Measurements from ENCODE around the gene PPEF1. TPM values are rescaled to one million over a fixed set of nuclear protein-coding genes. Genes with fewer than 3 reads are reported as not detected.

Gene PPEF1
- total and polyA plus RNA-seq, 2 experiments from 2014 or later: 0.76 TPM; not detected in 1

GRCh38 chrX:18748499-18748898 is 41.1 kb downstream of the PPEF1 start:
- Mint-ChIP-seq H3K27ac (no peak overlapping the region), H3K9me3 (peaks cover 3% of the 10 kb centered on the region; the same call in 1 of the 3 replicates), H3K36me3 (ENCODE audit: low read depth) (no peaks in the 10 kb centered on the region; the same call in 2 of the 3 replicates), H3K4me3 (no peak overlapping the region), H3K27me3 (ENCODE audit: insufficient read depth, low read depth, poor library complexity) (no peaks in the 10 kb centered on the region), H3K4me1 (peaks cover 2% of the 10 kb centered on the region; the same call in 2 of the 3 replicates)
- H2AFZ ChIP-seq: no peak overlapping the region
- no peak for DNase-seq (ENCODE audit: low spot score)
- H3K4me2 ChIP-seq: no peak overlapping the region
- TF ChIP-seq, protein P1, sequence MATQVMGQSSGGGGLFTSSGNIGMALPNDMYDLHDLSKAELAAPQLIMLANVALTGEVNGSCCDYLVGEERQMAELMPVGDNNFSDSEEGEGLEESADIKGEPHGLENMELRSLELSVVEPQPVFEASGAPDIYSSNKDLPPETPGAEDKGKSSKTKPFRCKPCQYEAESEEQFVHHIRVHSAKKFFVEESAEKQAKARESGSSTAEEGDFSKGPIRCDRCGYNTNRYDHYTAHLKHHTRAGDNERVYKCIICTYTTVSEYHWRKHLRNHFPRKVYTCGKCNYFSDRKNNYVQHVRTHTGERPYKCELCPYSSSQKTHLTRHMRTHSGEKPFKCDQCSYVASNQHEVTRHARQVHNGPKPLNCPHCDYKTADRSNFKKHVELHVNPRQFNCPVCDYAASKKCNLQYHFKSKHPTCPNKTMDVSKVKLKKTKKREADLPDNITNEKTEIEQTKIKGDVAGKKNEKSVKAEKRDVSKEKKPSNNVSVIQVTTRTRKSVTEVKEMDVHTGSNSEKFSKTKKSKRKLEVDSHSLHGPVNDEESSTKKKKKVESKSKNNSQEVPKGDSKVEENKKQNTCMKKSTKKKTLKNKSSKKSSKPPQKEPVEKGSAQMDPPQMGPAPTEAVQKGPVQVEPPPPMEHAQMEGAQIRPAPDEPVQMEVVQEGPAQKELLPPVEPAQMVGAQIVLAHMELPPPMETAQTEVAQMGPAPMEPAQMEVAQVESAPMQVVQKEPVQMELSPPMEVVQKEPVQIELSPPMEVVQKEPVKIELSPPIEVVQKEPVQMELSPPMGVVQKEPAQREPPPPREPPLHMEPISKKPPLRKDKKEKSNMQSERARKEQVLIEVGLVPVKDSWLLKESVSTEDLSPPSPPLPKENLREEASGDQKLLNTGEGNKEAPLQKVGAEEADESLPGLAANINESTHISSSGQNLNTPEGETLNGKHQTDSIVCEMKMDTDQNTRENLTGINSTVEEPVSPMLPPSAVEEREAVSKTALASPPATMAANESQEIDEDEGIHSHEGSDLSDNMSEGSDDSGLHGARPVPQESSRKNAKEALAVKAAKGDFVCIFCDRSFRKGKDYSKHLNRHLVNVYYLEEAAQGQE (IDR thresholded peaks at IDR 0.05; ENCODE audit: unreplicated experiment): no peak
- TF ChIP-seq CREB1 (CRISPR knock-in tag; IDR thresholded peaks at IDR 0.05; ENCODE audit: low read depth) (no peak), POLR2AphosphoS5 (IDR thresholded peaks at IDR 0.05; ENCODE audit: low read depth) (no peak), ZNF331 (CRISPR knock-in tag; IDR thresholded peaks at IDR 0.05; ENCODE audit: low read depth) (no peak), EZH2phosphoT487 (IDR thresholded peaks at IDR 0.05; ENCODE audit: unreplicated experiment) (no peak), ZNF114 (CRISPR knock-in tag; IDR thresholded peaks at IDR 0.05) (no peak), JUNB (IDR thresholded peaks at IDR 0.05; ENCODE audit: unreplicated experiment) (no peak), STAT1 (IDR thresholded peaks at IDR 0.05; ENCODE audit: unreplicated experiment) (no peak), NANOG (IDR thresholded peaks at IDR 0.05; ENCODE audit: borderline replicate concordance) (no peak), ETS1 (IDR thresholded peaks at IDR 0.05) (no peak), ZNF462 (CRISPR knock-in tag; IDR thresholded peaks at IDR 0.05) (no peak), EZH2 (IDR thresholded peaks at IDR 0.05; ENCODE audit: low read depth, unreplicated experiment) (no peak)
- TF ChIP-seq, protein P2, sequence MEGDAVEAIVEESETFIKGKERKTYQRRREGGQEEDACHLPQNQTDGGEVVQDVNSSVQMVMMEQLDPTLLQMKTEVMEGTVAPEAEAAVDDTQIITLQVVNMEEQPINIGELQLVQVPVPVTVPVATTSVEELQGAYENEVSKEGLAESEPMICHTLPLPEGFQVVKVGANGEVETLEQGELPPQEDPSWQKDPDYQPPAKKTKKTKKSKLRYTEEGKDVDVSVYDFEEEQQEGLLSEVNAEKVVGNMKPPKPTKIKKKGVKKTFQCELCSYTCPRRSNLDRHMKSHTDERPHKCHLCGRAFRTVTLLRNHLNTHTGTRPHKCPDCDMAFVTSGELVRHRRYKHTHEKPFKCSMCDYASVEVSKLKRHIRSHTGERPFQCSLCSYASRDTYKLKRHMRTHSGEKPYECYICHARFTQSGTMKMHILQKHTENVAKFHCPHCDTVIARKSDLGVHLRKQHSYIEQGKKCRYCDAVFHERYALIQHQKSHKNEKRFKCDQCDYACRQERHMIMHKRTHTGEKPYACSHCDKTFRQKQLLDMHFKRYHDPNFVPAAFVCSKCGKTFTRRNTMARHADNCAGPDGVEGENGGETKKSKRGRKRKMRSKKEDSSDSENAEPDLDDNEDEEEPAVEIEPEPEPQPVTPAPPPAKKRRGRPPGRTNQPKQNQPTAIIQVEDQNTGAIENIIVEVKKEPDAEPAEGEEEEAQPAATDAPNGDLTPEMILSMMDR (conservative IDR thresholded peaks at IDR 0.05; ENCODE audit: low read depth in 2 of 2): no peak
- no peak for ATAC-seq
- H3F3A ChIP-seq (replicated peaks; ENCODE audit: low read depth): no peaks in the 10 kb centered on the region
- no peaks in the 10 kb centered on the region for H4K20me1 ChIP-seq (replicated peaks; ENCODE audit: insufficient read depth)
- no peaks in the 10 kb centered on the region for H3K4me1 ChIP-seq (ENCODE audit: insufficient read depth)
- no peaks in the 10 kb centered on the region for H3K9me2 ChIP-seq (ENCODE audit: insufficient read depth)
- H3K4me3 ChIP-seq: no peak overlapping the region
- H3K27me3 ChIP-seq (ENCODE audit: insufficient read depth): no peaks in the 10 kb centered on the region
- no peaks in the 10 kb centered on the region for H3K36me3 ChIP-seq (ENCODE audit: insufficient read depth)
- H3K27ac ChIP-seq (ENCODE audit: low read depth): no peak overlapping the region
- no peaks in the 10 kb centered on the region for H3K79me2 ChIP-seq (replicated peaks; ENCODE audit: insufficient read depth)

Data from GM23338 (cell line).